SJSA1 (cell line): ENCODE measurements around the gene HSD17B1. TPM values are rescaled to one million over a fixed set of nuclear protein-coding genes. Genes with fewer than 3 reads are reported as not detected.

Experiments
- DNase-seq, 2 experiments: peaks; one replicate each; pipeline ENCODE4 v3.0.0-alpha.2; 2015 to 2020; ENCODE audit warnings: low spot score in 2 of 2, low read depth in 1 of 2
- H3K27ac ChIP-seq: fragments of 250-450 bp; sonication (Bioruptor Pico); 2 replicates; pipeline ENCODE4 v1.5.1; 2020; ENCODE audit warnings: mild to moderate bottlenecking, moderate library complexity
- H3K27me3 ChIP-seq: fragments of 250-450 bp; sonication (Bioruptor Pico); replicated peaks from 2 replicates; pipeline ENCODE4 v1.5.1; 2020; ENCODE audit warnings: mild to moderate bottlenecking, moderate library complexity
- H3K36me3 ChIP-seq: fragments of 250-450 bp; sonication (Bioruptor Pico); 2 replicates; pipeline ENCODE4 v1.5.1; 2020; ENCODE audit warnings: mild to moderate bottlenecking
- H3K4me1 ChIP-seq: fragments of 250-450 bp; sonication (Bioruptor Pico); replicated peaks from 2 replicates; pipeline ENCODE4 v1.6.1; 2021; ENCODE audit warnings: mild to moderate bottlenecking
- H3K4me3 ChIP-seq: fragments of 250-450 bp; sonication (Bioruptor Pico); 2 replicates; pipeline ENCODE4 v1.5.1; 2020; ENCODE audit warnings: mild to moderate bottlenecking
- H3K9me3 ChIP-seq: fragments of 250-450 bp; sonication (Bioruptor Pico); replicated peaks from 2 replicates; pipeline ENCODE4 v1.5.1; 2020; ENCODE audit warnings: mild to moderate bottlenecking
- total RNA-seq: library from RNA; depleted of rRNA; stranded (reverse); fragments of >200 nt; shearing (Covaris generic); gene quantifications from 2 replicates; pipeline ENCODE4 v1.2.3, GENCODE V29; 2014

Gene HSD17B1
- total RNA-seq, 1 experiment from 2014 or later = 0.13 TPM

GRCh38 chr17:42573095-42573494 is 20.4 kb downstream of the HSD17B1 start:
- no peak for DNase-seq
- Histone ChIP-seq H3K27ac (no peak overlapping the region), H3K4me1 (peaks cover 13% of the 10 kb centered on the region), H3K4me3 (no peak overlapping the region), H3K9me3 (no peaks in the 10 kb centered on the region), H3K36me3 (peaks cover 89% of the 10 kb centered on the region), H3K27me3 (no peaks in the 10 kb centered on the region)

GRCh38 chr17:42574463-42574862 is 21.7 kb downstream of the HSD17B1 start:
- peaks cover 79% of the 10 kb centered on the region for H3K36me3 ChIP-seq

GRCh38 chr17:42577140-42577531 is 24.4 kb downstream of the HSD17B1 start:
- H3K4me3 ChIP-seq = peak overlapping the region; percentile 67
- H3K27ac ChIP-seq = peak overlapping the region; percentile 38
- H3K27me3 ChIP-seq = no peaks in the 10 kb centered on the region
- H3K4me1 ChIP-seq = peaks cover 13% of the 10 kb centered on the region
- no peak for DNase-seq
- peaks cover 66% of the 10 kb centered on the region for H3K36me3 ChIP-seq
- no peaks in the 10 kb centered on the region for H3K9me3 ChIP-seq

More at GRCh38 chr17:42574463-42574862, 21.7 kb downstream of the HSD17B1 start:
- H3K27ac ChIP-seq = no peak overlapping the region
- H3K27me3 ChIP-seq = no peaks in the 10 kb centered on the region
- H3K4me3 ChIP-seq = no peak overlapping the region
- no peaks in the 10 kb centered on the region for H3K9me3 ChIP-seq
- peaks cover 13% of the 10 kb centered on the region for H3K4me1 ChIP-seq
- no peak for DNase-seq

GRCh38 chr17:42577532-42578281 is 25.0 kb downstream of the HSD17B1 start, which contains the start of gene PSMC3IP:
TSS of gene PSMC3IP (minus strand) at chr17:42577729. CDS start at chr17:42577686, 43 bp downstream.
- peak within 1 kb of the TSS; percentile 67 for H3K4me3 ChIP-seq
- peaks cover 67% of the 10 kb centered on the region for H3K36me3 ChIP-seq
- peak; percentile 93 to 96 for DNase-seq

GRCh38 chr17:42578282-42578869 is 25.7 kb downstream of the HSD17B1 start:
- peaks cover 13% of the 10 kb centered on the region for H3K4me1 ChIP-seq
- H3K9me3 ChIP-seq = no peaks in the 10 kb centered on the region
- H3K4me3 ChIP-seq = peak overlapping the region; percentile 67
- DNase-seq = peak; percentile 71 to 80
- no peaks in the 10 kb centered on the region for H3K27me3 ChIP-seq
- no peak overlapping the region for H3K27ac ChIP-seq
- peaks cover 67% of the 10 kb centered on the region for H3K36me3 ChIP-seq

More at GRCh38 chr17:42577532-42578281, 25.0 kb downstream of the HSD17B1 start, which contains the start of gene PSMC3IP:
- H3K27me3 ChIP-seq = no peaks in the 10 kb centered on the region
- H3K27ac ChIP-seq = peak within 1 kb of the TSS; percentile 38
- H3K4me1 ChIP-seq = peaks cover 13% of the 10 kb centered on the region
- no peaks in the 10 kb centered on the region for H3K9me3 ChIP-seq

- no peak for DNase-seq
- Histone ChIP-seq H3K4me1 (peaks cover 13% of the 10 kb centered on the region), H3K36me3 (peaks cover 63% of the 10 kb centered on the region), H3K4me3 (no peak overlapping the region), H3K27me3 (no peaks in the 10 kb centered on the region), H3K27ac (no peak overlapping the region), H3K9me3 (no peaks in the 10 kb centered on the region)
Observed at GRCh38 chr17:42579794-42580551, 27.2 kb downstream of the HSD17B1 start.

- Histone ChIP-seq H3K9me3 (no peaks in the 10 kb centered on the region), H3K4me3 (no peak overlapping the region), H3K27ac (no peak overlapping the region), H3K27me3 (no peaks in the 10 kb centered on the region), H3K36me3 (peaks cover 61% of the 10 kb centered on the region), H3K4me1 (peaks cover 7% of the 10 kb centered on the region; the same call in 1 of the 2 replicates)
- no peak for DNase-seq
Observed at GRCh38 chr17:42581744-42582270, 29.1 kb downstream of the HSD17B1 start.

GRCh38 chr17:42584880-42585279 is 32.2 kb downstream of the HSD17B1 start:
- peaks cover 13% of the 10 kb centered on the region for H3K4me1 ChIP-seq
- H3K27me3 ChIP-seq = no peaks in the 10 kb centered on the region
- DNase-seq = no peak
- no peaks in the 10 kb centered on the region for H3K9me3 ChIP-seq
- H3K4me3 ChIP-seq = no peak overlapping the region
- no peak overlapping the region for H3K27ac ChIP-seq
- peaks cover 63% of the 10 kb centered on the region for H3K36me3 ChIP-seq

GRCh38 chr17:42585353-42585752 is 32.6 kb downstream of the HSD17B1 start:
- Histone ChIP-seq H3K4me3 (no peak overlapping the region), H3K27ac (no peak overlapping the region), H3K27me3 (no peaks in the 10 kb centered on the region), H3K36me3 (peaks cover 63% of the 10 kb centered on the region), H3K9me3 (no peaks in the 10 kb centered on the region), H3K4me1 (peaks cover 13% of the 10 kb centered on the region)
- no peak for DNase-seq

- peaks cover 13% of the 10 kb centered on the region for H3K4me1 ChIP-seq
- no peak for DNase-seq
- H3K4me3 ChIP-seq = no peak overlapping the region
- no peaks in the 10 kb centered on the region for H3K27me3 ChIP-seq
- no peak overlapping the region for H3K27ac ChIP-seq
- H3K36me3 ChIP-seq = peaks cover 71% of the 10 kb centered on the region
- no peaks in the 10 kb centered on the region for H3K9me3 ChIP-seq
Observed at GRCh38 chr17:42586514-42587230, 33.9 kb downstream of the HSD17B1 start.

- no peak overlapping the region for H3K4me3 ChIP-seq
- DNase-seq = no peak
- H3K27me3 ChIP-seq = no peaks in the 10 kb centered on the region
- H3K9me3 ChIP-seq = no peaks in the 10 kb centered on the region
- no peak overlapping the region for H3K27ac ChIP-seq
- H3K36me3 ChIP-seq = peaks cover 40% of the 10 kb centered on the region
- peaks cover 13% of the 10 kb centered on the region for H3K4me1 ChIP-seq
Observed at GRCh38 chr17:42590886-42591285, 38.2 kb downstream of the HSD17B1 start.

GRCh38 chr17:42591411-42591810 is 38.7 kb downstream of the HSD17B1 start:
- H3K9me3 ChIP-seq = no peaks in the 10 kb centered on the region
- H3K27me3 ChIP-seq = no peaks in the 10 kb centered on the region
- H3K4me1 ChIP-seq = peaks cover 13% of the 10 kb centered on the region
- no peak overlapping the region for H3K4me3 ChIP-seq
- H3K27ac ChIP-seq = no peak overlapping the region
- H3K36me3 ChIP-seq = peaks cover 35% of the 10 kb centered on the region
- DNase-seq = no peak

GRCh38 chr17:42596386-42596785 is 43.7 kb downstream of the HSD17B1 start:
- peaks cover 9% of the 10 kb centered on the region for H3K36me3 ChIP-seq
- H3K4me1 ChIP-seq = no peaks in the 10 kb centered on the region
- no peaks in the 10 kb centered on the region for H3K27me3 ChIP-seq
- H3K9me3 ChIP-seq = no peaks in the 10 kb centered on the region
- no peak for DNase-seq
- no peak overlapping the region for H3K4me3 ChIP-seq
- no peak overlapping the region for H3K27ac ChIP-seq
